HG02678 (cell line): Measurements from ENCODE around the gene ADGRE3.
"Not testable (repeated sequence)": the region's sequence is repeated elsewhere in the genome, so short reads cannot be mapped to it uniquely, and the experiment has no call there.

Experiments used
- ATAC-seq: cut with Tn5 transposase; IDR thresholded peaks from one replicate; pipeline ENCODE4 v1.9.1; 2021; ENCODE audit warnings: mild to moderate bottlenecking, moderate library complexity; ENCODE audit not compliant: unreplicated experiment

Gene ADGRE3

GRCh38 chr19:14603990-14604387 lies 70.7 kb downstream of the ADGRE3 start:
- ATAC-seq, result peak; percentile 82

GRCh38 chr19:14599548-14600147 lies 75.0 kb downstream of the ADGRE3 start:
- no peak for ATAC-seq

GRCh38 chr19:14595558-14595957 lies 79.1 kb downstream of the ADGRE3 start:
- no peak for ATAC-seq

- ATAC-seq, result not testable (repeated sequence)
Observed at GRCh38 chr19:14589433-14589832, 85.2 kb downstream of the ADGRE3 start.

GRCh38 chr19:14585187-14585586 lies 89.5 kb downstream of the ADGRE3 start:
- peak; percentile 60 for ATAC-seq

GRCh38 chr19:14584372-14584771 lies 90.3 kb downstream of the ADGRE3 start:
- not testable (repeated sequence) for ATAC-seq

- no peak for ATAC-seq
Observed at GRCh38 chr19:14582894-14583340, 91.7 kb downstream of the ADGRE3 start, which contains the start of gene CLEC17A. Gene CLEC17A (plus strand): TSS chr19:14583084. CDS start chr19:14583161, 77 bp downstream.

- ATAC-seq, result no peak
Observed at GRCh38 chr19:14580623-14581237, 93.9 kb downstream of the ADGRE3 start.

- peak; percentile 33 for ATAC-seq
Observed at GRCh38 chr19:14577885-14578427, 96.7 kb downstream of the ADGRE3 start.

- no peak for ATAC-seq
Observed at GRCh38 chr19:14577264-14577663, 97.4 kb downstream of the ADGRE3 start.

GRCh38 chr19:14576363-14576762 lies 98.3 kb downstream of the ADGRE3 start:
- ATAC-seq, result no peak

GRCh38 chr19:14575428-14575980 lies 99.1 kb downstream of the ADGRE3 start:
- ATAC-seq, result no peak

- ATAC-seq, result peak; percentile 89
Observed at GRCh38 chr19:14571695-14572490, 102.8 kb downstream of the ADGRE3 start, which contains the start of gene NDUFB7. Gene NDUFB7 (minus strand): TSS chr19:14572066. CDS start chr19:14572000, 66 bp downstream.

- ATAC-seq, result no peak
Observed at GRCh38 chr19:14570864-14571527, 103.6 kb downstream of the ADGRE3 start.
